GM12878 (cell line): ENCODE data around the gene HUWE1. TPM values are rescaled to one million over a fixed set of nuclear protein-coding genes. Genes with fewer than 3 reads are reported as not detected.

ENCODE experiments used
- ATAC-seq: fragments of 200-7000 bp; cut with Tn5 transposase; 3 replicates; pipeline ENCODE4 v1.9.1; 2020; ENCODE audit warnings: mild to moderate bottlenecking, moderate library complexity
- BruUV-seq: library from RNA; stranded (reverse); fragments of 400-500 nt; replicated peaks from 2 replicates; lab custom pipeline; 2021; lab: Mats Ljungman, UMichigan
- CTCF ChIA-PET: fragments of 300-600 bp; sonication (Branson Sonifier 250); formaldehyde crosslinking; extraction: SDS; loops from one replicate; lab custom pipeline; 2021; ENCODE audit warnings: inconsistent platforms; lab: Yijun Ruan, JAX
- POLR2A ChIA-PET: fragments of 350-600 bp; formaldehyde crosslinking; extraction: SDS; loops from one replicate; lab custom pipeline; 2021; ENCODE audit warnings: inconsistent platforms; lab: Charles Lee
- RAD21 ChIA-PET: fragments of 300-600 bp; sonication (Branson Sonifier 250); formaldehyde crosslinking; loops from one replicate; lab custom pipeline; 2023; ENCODE audit warnings: antibody characterized with exemption; ENCODE audit not compliant: unreplicated experiment; lab: Charles Lee
- SMC1A ChIA-PET: fragments of 300-600 bp; sonication (Branson Sonifier 250); formaldehyde crosslinking; loops from one replicate; lab custom pipeline; 2023; ENCODE audit not compliant: unreplicated experiment, uncharacterized antibody; lab: Charles Lee
- DNase-seq: peaks from one replicate; pipeline ENCODE4 v3.0.0-alpha.2; 2011; ENCODE audit warnings: low read depth, low spot score
- FAIRE-seq: peaks from 3 replicates; lab custom pipeline; 2011; peaks lifted over from hg19 to GRCh38; lab: Jason Lieb, UNC
- H2AFZ ChIP-seq: 2 replicates; pipeline ENCODE4 v1.6.0; 2011; ENCODE audit warnings: low read depth, low read length, control low read depth; ENCODE audit not compliant: control insufficient read depth
- H3K27ac ChIP-seq: 2 replicates; pipeline ENCODE4 v1.5.1; 2011; ENCODE audit warnings: control low read depth; ENCODE audit not compliant: control insufficient read depth, insufficient read depth
- H3K27me3 ChIP-seq, 2 experiments: replicated peaks in 1 of 2; 2 replicates each; pipeline versions ENCODE4 v1.6.0 to v1.6.1; 2011; ENCODE audit warnings: low read length in 1 of 2; ENCODE audit not compliant: control insufficient read depth in 2 of 2, insufficient read depth in 2 of 2
- H3K36me3 ChIP-seq, 2 experiments: 2 replicates each; pipeline ENCODE4 v1.5.1; 2011; ENCODE audit warnings: low read length in 1 of 2; ENCODE audit not compliant: control insufficient read depth in 2 of 2, insufficient read depth in 2 of 2
- H3K4me1 ChIP-seq: 2 replicates; pipeline ENCODE4 v1.6.1; 2011; ENCODE audit warnings: mild to moderate bottlenecking, low read length, moderate library complexity, mixed read lengths; ENCODE audit not compliant: control insufficient read depth, insufficient read depth
- H3K4me2 ChIP-seq: 2 replicates; pipeline ENCODE4 v1.6.0; 2011; ENCODE audit warnings: control low read depth; ENCODE audit not compliant: control insufficient read depth, insufficient read depth
- H3K4me3 ChIP-seq: fragments of 200-600 bp; sonication (generic); 2 replicates; pipeline ENCODE4 v1.5.1; 2016
- H3K79me2 ChIP-seq: 2 replicates; pipeline ENCODE4 v1.6.0; 2011; ENCODE audit warnings: low read length; ENCODE audit not compliant: control insufficient read depth, insufficient read depth
- H3K9ac ChIP-seq: 2 replicates; pipeline ENCODE4 v1.8.0; 2011; ENCODE audit warnings: low read length, control low read depth, mixed read lengths; ENCODE audit not compliant: control insufficient read depth, insufficient read depth
- H3K9me3 ChIP-seq: replicated peaks from 3 replicates; pipeline ENCODE4 v1.5.1; 2011; ENCODE audit warnings: mild to moderate bottlenecking, low read length; ENCODE audit not compliant: control insufficient read depth, insufficient read depth
- H4K20me1 ChIP-seq: 2 replicates; pipeline ENCODE4 v1.6.0; 2011; ENCODE audit not compliant: control insufficient read depth, insufficient read depth
- IKZF2 ChIP-seq, 2 experiments: fragments of 450-650 bp; IDR thresholded peaks; 2 replicates each; pipeline ENCODE4 v1.6.1; 2017; ENCODE audit warnings: mild to moderate bottlenecking in 2 of 2, moderate library complexity in 2 of 2
- JUNB ChIP-seq: IDR thresholded peaks from 2 replicates; pipeline ENCODE4 v1.6.1; 2016; ENCODE audit warnings: antibody characterized with exemption, mild to moderate bottlenecking
- MEF2A ChIP-seq: IDR thresholded peaks from 2 replicates; pipeline ENCODE4 v1.6.1; 2011; ENCODE audit warnings: low read depth, mild to moderate bottlenecking, low read length, moderate library complexity; ENCODE audit not compliant: insufficient read depth
- MEF2B ChIP-seq: fragments of 450-650 bp; IDR thresholded peaks from 2 replicates; pipeline ENCODE4 v1.6.1; 2018; ENCODE audit warnings: mild to moderate bottlenecking, moderate library complexity; ENCODE audit not compliant: partially characterized antibody, poor library complexity, severe bottlenecking
- NFIC ChIP-seq: IDR thresholded peaks from 2 replicates; pipeline ENCODE4 v1.6.1; 2012; ENCODE audit warnings: low read depth, mild to moderate bottlenecking, inconsistent platforms, low read length, moderate library complexity
- RUNX3 ChIP-seq: IDR thresholded peaks from 2 replicates; pipeline ENCODE4 v1.6.1; 2012; ENCODE audit warnings: low read length, inconsistent platforms
- in situ Hi-C: fragments of 300-500 bp; cut with MboI; formaldehyde crosslinking; loops from 9 replicates; pipeline ENCODE4 v1.14.3; 2018; ENCODE audit warnings: mixed read lengths
- intact Hi-C: fragments of 100-400 bp; cut with micrococcal nuclease; formaldehyde crosslinking; loops from one replicate; pipeline ENCODE4 v1.14.2; 2022; ENCODE audit not compliant: unreplicated experiment
- polyA plus RNA-seq, 11 experiments: library from polyadenylated mRNA; depleted of rRNA in 4 of 11; unstranded in 6 of 11; stranded (reverse) in 5 of 11; fragments of >200 nt; fragmentation: Nextera tagmentation in 4 of 11; fragmentation: Illumina TruSeq in 1 of 11; extraction: Ambion mirVana in 4 of 11; extraction: Trizol in 1 of 11; gene quantifications; 1 replicate in 1 of 11; 2 replicates in 10 of 11; pipeline versions ENCODE4 v1.2.1 to v1.2.3, GENCODE V29; 2011 to 2016; ENCODE audit warnings: inconsistent platforms in 2 of 11, missing spikeins in 2 of 11, low read depth in 1 of 11
- total RNA-seq, 4 experiments: library from RNA; depleted of rRNA in 3 of 4; stranded (reverse); fragments of >200 nt in 3 of 4; fragmentation: Illumina TruSeq in 1 of 4; extraction: Trizol in 1 of 4; gene quantifications; 2 replicates each; pipeline versions ENCODE4 v1.2.1 to v1.2.3, GENCODE V29; 2013 to 2021
- TF ChIP-seq, protein P1 (sequence below): IDR thresholded peaks from 2 replicates; pipeline ENCODE4 v1.6.1; 2012; ENCODE audit warnings: low read depth, low read length, improper control_type of control experiment
- TF ChIP-seq, protein P2 (sequence below): fragments of 450-650 bp; IDR thresholded peaks from 2 replicates; pipeline ENCODE4 v1.6.1; 2017; ENCODE audit warnings: mild to moderate bottlenecking, moderate library complexity
- TF ChIP-seq, protein P3 (sequence below): fragments of 450-650 bp; IDR thresholded peaks from 2 replicates; pipeline ENCODE4 v1.6.1; 2016; ENCODE audit warnings: mild to moderate bottlenecking, moderate library complexity, borderline replicate concordance

The HUWE1 gene
- total and polyA plus RNA-seq, 10 of the 15 experiments (the other 5 are each of a cell fraction or from before 2014, with no cell fraction given): 35.9 to 280 (median 100) TPM

DNA sequence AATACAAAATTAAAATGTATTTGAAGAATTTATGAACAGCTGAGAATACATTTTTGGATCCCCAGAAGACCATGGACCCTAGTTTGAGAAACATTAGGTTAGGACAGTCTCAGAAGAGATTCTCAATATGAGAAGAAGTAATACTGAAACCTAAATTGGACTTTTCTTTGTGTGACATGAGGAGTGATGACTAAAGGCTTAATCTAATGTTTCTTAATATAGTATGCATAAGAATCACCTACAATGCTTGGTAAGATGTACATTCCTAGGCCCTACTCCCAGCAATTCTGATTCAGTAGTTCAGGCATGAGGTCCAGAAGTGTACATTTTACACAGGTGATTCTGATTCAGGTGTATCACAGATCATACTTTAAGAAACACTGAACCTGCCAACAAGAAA lies 31.6 kb upstream of the HUWE1 start:
- ChIA-PET SMC1A (interaction anchor here (0.7 to 7.6 kb wide), 10 partner anchors 12 to 113 kb away, joined by 3 to 75 read pairs (median 6); partner anchors contain the start of gene HUWE1), CTCF (interaction anchor here (1.2 to 1.3 kb wide), 2 partner anchors 31 to 112 kb away, joined by 3 to 6 read pairs; partner anchors contain the start of gene HUWE1), RAD21 (interaction anchor here (2.0 to 4.4 kb wide), 3 partner anchors 16 to 34 kb away, joined by 17 to 51 read pairs (median 22); partner anchors contain the start of gene HUWE1), POLR2A (interaction anchor here (0.8 to 8.7 kb wide), 4 partner anchors 9 to 50 kb away, joined by 3 to 133 read pairs (median 4); partner anchors contain the start of gene HUWE1)
- intact Hi-C loops (loop anchor here (1.0 to 5.0 kb wide), 2 partner anchors 15 to 49 kb away; no protein-coding TSS in a partner anchor), in situ Hi-C loops (no loop called here)
- DNase-seq: no peak
- ATAC-seq: peak; percentile 21
- H3K36me3 ChIP-seq: no peaks in the 10 kb centered on the region
- peak overlapping the region; percentile 84 for H3K27ac ChIP-seq
- no peaks in the 10 kb centered on the region for H3K27me3 ChIP-seq
- peaks cover 14% of the 10 kb centered on the region for H3K79me2 ChIP-seq
- H3K9me3 ChIP-seq: no peaks in the 10 kb centered on the region; the same call in 2 of the 3 replicates
- peaks cover 19% of the 10 kb centered on the region for H3K4me1 ChIP-seq
- H2AFZ ChIP-seq: peak overlapping the region; percentile 65; the same call in 1 of the 2 replicates
- H4K20me1 ChIP-seq: no peaks in the 10 kb centered on the region
- no peak overlapping the region; the same call in 1 of the 2 replicates for H3K4me3 ChIP-seq
- BruUV-seq: no TSS peak
- no peak for FAIRE-seq
- peak overlapping the region; percentile 58; the same call in 1 of the 2 replicates for H3K4me2 ChIP-seq
- peak overlapping the region; percentile 61 for H3K9ac ChIP-seq
- peak; percentile 64 for TF ChIP-seq JUNB
- peak; percentile 57; the same call in 1 of the 2 replicates for TF ChIP-seq MEF2A
- 0 out of 4 replicates have a peak, but pooled peaks of 1 of the 2 experiments have one; percentile 19 for TF ChIP-seq IKZF2 (IDR thresholded peaks at IDR 0.05)
- TF ChIP-seq NFIC: peak; percentile 59; the same call in 1 of the 2 replicates
- TF ChIP-seq RUNX3: peak; percentile 19; the same call in 1 of the 2 replicates
- TF ChIP-seq, protein P1, sequence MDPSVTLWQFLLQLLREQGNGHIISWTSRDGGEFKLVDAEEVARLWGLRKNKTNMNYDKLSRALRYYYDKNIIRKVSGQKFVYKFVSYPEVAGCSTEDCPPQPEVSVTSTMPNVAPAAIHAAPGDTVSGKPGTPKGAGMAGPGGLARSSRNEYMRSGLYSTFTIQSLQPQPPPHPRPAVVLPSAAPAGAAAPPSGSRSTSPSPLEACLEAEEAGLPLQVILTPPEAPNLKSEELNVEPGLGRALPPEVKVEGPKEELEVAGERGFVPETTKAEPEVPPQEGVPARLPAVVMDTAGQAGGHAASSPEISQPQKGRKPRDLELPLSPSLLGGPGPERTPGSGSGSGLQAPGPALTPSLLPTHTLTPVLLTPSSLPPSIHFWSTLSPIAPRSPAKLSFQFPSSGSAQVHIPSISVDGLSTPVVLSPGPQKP: no peak
- TF ChIP-seq, protein P2, sequence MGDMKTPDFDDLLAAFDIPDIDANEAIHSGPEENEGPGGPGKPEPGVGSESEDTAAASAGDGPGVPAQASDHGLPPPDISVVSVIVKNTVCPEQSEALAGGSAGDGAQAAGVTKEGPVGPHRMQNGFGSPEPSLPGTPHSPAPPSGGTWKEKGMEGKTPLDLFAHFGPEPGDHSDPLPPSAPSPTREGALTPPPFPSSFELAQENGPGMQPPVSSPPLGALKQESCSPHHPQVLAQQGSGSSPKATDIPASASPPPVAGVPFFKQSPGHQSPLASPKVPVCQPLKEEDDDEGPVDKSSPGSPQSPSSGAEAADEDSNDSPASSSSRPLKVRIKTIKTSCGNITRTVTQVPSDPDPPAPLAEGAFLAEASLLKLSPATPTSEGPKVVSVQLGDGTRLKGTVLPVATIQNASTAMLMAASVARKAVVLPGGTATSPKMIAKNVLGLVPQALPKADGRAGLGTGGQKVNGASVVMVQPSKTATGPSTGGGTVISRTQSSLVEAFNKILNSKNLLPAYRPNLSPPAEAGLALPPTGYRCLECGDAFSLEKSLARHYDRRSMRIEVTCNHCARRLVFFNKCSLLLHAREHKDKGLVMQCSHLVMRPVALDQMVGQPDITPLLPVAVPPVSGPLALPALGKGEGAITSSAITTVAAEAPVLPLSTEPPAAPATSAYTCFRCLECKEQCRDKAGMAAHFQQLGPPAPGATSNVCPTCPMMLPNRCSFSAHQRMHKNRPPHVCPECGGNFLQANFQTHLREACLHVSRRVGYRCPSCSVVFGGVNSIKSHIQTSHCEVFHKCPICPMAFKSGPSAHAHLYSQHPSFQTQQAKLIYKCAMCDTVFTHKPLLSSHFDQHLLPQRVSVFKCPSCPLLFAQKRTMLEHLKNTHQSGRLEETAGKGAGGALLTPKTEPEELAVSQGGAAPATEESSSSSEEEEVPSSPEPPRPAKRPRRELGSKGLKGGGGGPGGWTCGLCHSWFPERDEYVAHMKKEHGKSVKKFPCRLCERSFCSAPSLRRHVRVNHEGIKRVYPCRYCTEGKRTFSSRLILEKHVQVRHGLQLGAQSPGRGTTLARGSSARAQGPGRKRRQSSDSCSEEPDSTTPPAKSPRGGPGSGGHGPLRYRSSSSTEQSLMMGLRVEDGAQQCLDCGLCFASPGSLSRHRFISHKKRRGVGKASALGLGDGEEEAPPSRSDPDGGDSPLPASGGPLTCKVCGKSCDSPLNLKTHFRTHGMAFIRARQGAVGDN: peak; percentile 35; the same call in 1 of the 2 replicates
- TF ChIP-seq, protein P3, sequence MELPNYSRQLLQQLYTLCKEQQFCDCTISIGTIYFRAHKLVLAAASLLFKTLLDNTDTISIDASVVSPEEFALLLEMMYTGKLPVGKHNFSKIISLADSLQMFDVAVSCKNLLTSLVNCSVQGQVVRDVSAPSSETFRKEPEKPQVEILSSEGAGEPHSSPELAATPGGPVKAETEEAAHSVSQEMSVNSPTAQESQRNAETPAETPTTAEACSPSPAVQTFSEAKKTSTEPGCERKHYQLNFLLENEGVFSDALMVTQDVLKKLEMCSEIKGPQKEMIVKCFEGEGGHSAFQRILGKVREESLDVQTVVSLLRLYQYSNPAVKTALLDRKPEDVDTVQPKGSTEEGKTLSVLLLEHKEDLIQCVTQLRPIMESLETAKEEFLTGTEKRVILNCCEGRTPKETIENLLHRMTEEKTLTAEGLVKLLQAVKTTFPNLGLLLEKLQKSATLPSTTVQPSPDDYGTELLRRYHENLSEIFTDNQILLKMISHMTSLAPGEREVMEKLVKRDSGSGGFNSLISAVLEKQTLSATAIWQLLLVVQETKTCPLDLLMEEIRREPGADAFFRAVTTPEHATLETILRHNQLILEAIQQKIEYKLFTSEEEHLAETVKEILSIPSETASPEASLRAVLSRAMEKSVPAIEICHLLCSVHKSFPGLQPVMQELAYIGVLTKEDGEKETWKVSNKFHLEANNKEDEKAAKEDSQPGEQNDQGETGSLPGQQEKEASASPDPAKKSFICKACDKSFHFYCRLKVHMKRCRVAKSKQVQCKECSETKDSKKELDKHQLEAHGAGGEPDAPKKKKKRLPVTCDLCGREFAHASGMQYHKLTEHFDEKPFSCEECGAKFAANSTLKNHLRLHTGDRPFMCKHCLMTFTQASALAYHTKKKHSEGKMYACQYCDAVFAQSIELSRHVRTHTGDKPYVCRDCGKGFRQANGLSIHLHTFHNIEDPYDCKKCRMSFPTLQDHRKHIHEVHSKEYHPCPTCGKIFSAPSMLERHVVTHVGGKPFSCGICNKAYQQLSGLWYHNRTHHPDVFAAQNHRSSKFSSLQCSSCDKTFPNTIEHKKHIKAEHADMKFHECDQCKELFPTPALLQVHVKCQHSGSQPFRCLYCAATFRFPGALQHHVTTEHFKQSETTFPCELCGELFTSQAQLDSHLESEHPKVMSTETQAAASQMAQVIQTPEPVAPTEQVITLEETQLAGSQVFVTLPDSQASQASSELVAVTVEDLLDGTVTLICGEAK: no peak
- peak; percentile 66 for TF ChIP-seq MEF2B
